ENCODE data around the gene FPR3.

GRCh38 chr19:51797480-51797879, 2.5 kb downstream of the FPR3 start:
- TF ChIP-seq GATA2 (IDR thresholded peaks at IDR 0.05; ENCODE audit: low read depth, low read length): no peak
- TF ChIP-seq GATA3 (IDR thresholded peaks at IDR 0.05; ENCODE audit: low read depth, low read length): no peak
